SJSA1 (cell line): ENCODE results near the gene GAGE13. TPM values are rescaled to one million over a fixed set of nuclear protein-coding genes. Genes with fewer than 3 reads are reported as not detected.
"Not testable (repeated sequence)": the region's sequence is repeated elsewhere in the genome, so short reads cannot be mapped to it uniquely, and the experiment has no call there.

Source experiments
- DNase-seq, 2 experiments: peaks; one replicate each; pipeline ENCODE4 v3.0.0-alpha.2; 2015 to 2020; ENCODE audit warnings: low spot score in 2 of 2, low read depth in 1 of 2
- H3K27ac ChIP-seq: fragments of 250-450 bp; sonication (Bioruptor Pico); 2 replicates; pipeline ENCODE4 v1.5.1; 2020; ENCODE audit warnings: mild to moderate bottlenecking, moderate library complexity
- H3K27me3 ChIP-seq: fragments of 250-450 bp; sonication (Bioruptor Pico); replicated peaks from 2 replicates; pipeline ENCODE4 v1.5.1; 2020; ENCODE audit warnings: mild to moderate bottlenecking, moderate library complexity
- H3K36me3 ChIP-seq: fragments of 250-450 bp; sonication (Bioruptor Pico); 2 replicates; pipeline ENCODE4 v1.5.1; 2020; ENCODE audit warnings: mild to moderate bottlenecking
- H3K4me1 ChIP-seq: fragments of 250-450 bp; sonication (Bioruptor Pico); replicated peaks from 2 replicates; pipeline ENCODE4 v1.6.1; 2021; ENCODE audit warnings: mild to moderate bottlenecking
- H3K4me3 ChIP-seq: fragments of 250-450 bp; sonication (Bioruptor Pico); 2 replicates; pipeline ENCODE4 v1.5.1; 2020; ENCODE audit warnings: mild to moderate bottlenecking
- H3K9me3 ChIP-seq: fragments of 250-450 bp; sonication (Bioruptor Pico); replicated peaks from 2 replicates; pipeline ENCODE4 v1.5.1; 2020; ENCODE audit warnings: mild to moderate bottlenecking
- total RNA-seq: library from RNA; depleted of rRNA; stranded (reverse); fragments of >200 nt; shearing (Covaris generic); gene quantifications from 2 replicates; pipeline ENCODE4 v1.2.3, GENCODE V29; 2014

Gene GAGE13
- total RNA-seq, 1 experiment from 2014 or later, result not detected

DNA sequence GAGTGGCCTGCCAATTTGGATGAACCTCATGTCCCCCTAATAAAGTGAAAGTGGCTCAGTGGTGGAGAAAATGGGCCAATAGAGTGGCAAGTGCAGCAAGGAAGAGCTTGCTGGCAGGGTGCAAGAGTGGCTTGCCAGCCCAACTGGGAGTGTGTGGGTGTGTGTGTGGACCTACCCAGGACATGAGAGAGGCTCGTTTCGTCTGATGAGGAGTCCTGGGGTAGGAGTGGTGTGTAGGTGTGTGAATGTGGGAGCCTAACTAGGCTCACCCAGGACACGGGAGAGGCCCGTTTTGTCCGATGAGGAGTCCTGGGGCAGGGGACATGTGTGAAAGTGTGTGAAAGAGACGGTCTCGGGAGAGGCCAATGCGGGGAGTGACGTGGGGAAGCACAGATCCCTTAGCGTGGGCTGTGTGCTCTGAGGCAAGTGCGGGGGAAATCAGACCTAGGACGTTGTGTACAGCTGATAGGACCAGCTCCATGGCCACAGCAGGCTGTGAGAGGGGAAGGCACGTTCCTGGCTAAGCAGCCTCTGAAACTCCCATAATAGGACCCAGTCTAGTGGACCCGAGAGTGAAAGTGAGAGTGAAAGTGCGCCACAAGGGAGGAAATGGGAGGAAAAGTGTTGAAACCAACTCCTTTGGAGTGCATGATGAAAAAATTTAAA is 22.6 kb upstream of the GAGE13 start:
- no peaks in the 10 kb centered on the region for H3K27me3 ChIP-seq
- H3K4me1 ChIP-seq, result no peaks in the 10 kb centered on the region
- H3K27ac ChIP-seq, result no peak overlapping the region
- DNase-seq, result no peak
- no peaks in the 10 kb centered on the region for H3K9me3 ChIP-seq
- peak overlapping the region; percentile 13 for H3K4me3 ChIP-seq
- H3K36me3 ChIP-seq, result no peaks in the 10 kb centered on the region

DNA sequence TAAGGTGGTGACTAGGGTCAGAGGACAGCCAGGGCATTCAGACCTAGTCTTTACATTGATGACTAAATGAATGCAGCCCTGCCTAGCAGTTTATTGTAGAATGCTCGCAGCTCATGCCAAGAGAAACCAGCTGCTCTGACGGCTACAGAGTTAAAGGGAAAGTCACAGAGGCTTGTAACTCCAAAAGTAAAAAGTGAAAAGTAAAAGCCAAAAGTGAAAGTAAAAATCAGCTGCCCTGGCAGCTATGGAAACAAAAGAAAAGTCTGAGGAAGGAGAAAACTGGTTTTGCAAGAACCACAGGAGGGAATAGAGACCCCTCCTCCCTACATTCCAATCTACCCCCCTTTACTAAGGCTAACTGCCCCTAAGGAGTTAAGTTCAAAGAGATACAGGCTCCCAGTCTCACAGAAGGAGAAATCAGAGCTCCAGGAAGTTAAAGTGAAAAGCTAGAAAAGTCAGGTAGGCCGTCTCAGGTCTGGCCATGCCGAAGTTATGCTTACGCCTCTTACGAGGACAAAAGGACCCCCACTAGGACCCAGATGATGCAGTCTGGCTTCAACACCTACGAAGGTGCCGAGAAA is 21.9 kb upstream of the GAGE13 start:
- Histone ChIP-seq H3K9me3 (no peaks in the 10 kb centered on the region), H3K4me1 (no peaks in the 10 kb centered on the region), H3K27me3 (no peaks in the 10 kb centered on the region), H3K4me3 (peak overlapping the region; percentile 13), H3K36me3 (no peaks in the 10 kb centered on the region), H3K27ac (no peak overlapping the region)
- peak in 1 of 2 experiments; percentile 17 for DNase-seq

DNA sequence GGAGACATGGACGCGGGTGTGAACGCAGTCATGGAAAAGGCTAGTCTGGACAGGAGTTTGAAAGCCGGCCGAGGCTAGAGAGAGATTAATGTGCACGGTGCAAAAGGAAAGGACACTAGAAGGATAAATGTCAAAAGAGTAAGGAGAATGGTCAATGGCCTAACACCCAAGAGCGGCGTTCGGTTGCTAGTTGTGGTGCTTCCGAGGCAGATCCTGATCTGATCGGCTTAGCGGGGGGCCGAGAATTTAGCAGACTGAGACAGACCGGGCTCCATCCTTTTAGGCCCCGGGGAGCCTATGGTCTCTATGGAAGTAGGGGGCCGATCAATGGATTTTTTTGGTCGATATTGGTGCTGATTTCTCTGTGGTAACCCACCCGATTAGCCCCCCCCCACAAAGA is 21.0 kb upstream of the GAGE13 start:
- Histone ChIP-seq H3K9me3 (no peaks in the 10 kb centered on the region), H3K4me3 (no peak overlapping the region), H3K27me3 (no peaks in the 10 kb centered on the region), H3K4me1 (no peaks in the 10 kb centered on the region), H3K27ac (no peak overlapping the region), H3K36me3 (no peaks in the 10 kb centered on the region)
- DNase-seq, result no peak

DNA sequence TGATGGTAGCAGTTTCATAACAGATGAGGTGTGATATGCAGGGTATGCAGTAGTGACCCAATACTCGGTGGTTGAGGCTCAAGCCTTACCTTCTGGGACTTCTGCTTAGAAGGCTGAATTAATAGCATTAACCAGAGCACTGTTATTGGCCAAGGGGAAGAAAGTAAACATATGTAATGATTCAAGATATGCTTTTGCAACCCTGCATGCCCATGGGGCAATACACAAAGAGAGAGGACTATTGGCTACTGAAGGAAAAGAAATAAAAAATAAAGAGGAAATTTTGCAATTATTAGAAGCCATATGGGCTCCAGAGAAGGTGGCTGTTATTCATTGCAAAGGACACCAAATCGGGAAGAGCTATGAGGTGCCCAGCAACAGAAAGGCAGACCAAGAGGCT is 19.2 kb upstream of the GAGE13 start:
- DNase-seq, result no peak
- Histone ChIP-seq H3K27ac (no peak overlapping the region), H3K9me3 (no peaks in the 10 kb centered on the region), H3K4me3 (no peak overlapping the region), H3K4me1 (no peaks in the 10 kb centered on the region), H3K27me3 (no peaks in the 10 kb centered on the region), H3K36me3 (no peaks in the 10 kb centered on the region)

DNA sequence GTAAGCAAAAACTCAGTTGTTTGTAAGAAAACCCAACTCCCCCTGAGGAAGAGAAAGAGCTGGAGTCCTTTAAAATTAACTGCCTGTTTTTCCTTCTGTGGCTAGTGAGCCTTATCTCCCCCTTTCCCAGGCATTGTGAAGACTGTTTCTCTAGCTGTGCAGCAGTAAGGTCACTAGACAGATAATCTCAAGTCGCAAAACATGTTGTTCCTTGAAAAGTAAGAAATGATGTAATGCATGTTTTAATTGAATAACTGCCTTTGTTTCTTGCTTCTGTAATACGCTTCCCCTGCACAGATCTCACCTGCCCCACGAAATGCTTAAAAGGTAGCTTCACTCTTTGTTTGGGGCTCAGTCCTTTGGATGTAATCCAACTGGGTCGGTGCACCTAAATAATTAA is 15.3 kb upstream of the GAGE13 start:
- no peak for DNase-seq
- no peaks in the 10 kb centered on the region for H3K27me3 ChIP-seq
- H3K4me3 ChIP-seq, result no peak overlapping the region
- H3K9me3 ChIP-seq, result no peaks in the 10 kb centered on the region
- H3K4me1 ChIP-seq, result no peaks in the 10 kb centered on the region
- no peaks in the 10 kb centered on the region for H3K36me3 ChIP-seq
- no peak overlapping the region for H3K27ac ChIP-seq

DNA sequence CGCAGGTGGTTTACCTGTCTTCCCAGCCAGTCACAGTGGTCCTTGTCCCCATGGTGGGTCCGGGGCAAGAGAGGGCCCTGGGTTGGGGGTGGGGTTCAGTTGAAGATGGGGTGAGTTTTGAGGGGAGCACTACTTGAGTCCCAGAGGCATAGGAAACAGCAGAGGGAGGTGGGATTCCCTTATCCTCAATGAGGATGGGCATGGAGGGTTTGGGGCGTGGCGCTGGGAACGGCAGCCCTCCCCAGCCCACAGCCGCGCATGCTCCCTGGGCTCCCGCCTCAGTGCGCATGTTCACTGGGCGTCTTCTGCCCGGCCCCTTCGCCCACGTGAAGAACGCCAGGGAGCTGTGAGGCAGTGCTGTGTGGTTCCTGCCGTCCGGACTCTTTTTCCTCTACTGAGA is 9.6 kb upstream of the GAGE13 start, which contains the start of gene GAGE12J:
TSS of gene GAGE12J (plus strand) at position 301 of the 400 bp plus-strand sequence. CDS start 1,157 bp downstream, outside the sequence.
- H3K4me1 ChIP-seq, H3K36me3 ChIP-seq, H3K27me3 ChIP-seq, H3K9me3 ChIP-seq, H3K4me3 ChIP-seq, DNase-seq, H3K27ac ChIP-seq: not testable (repeated sequence)

DNA sequence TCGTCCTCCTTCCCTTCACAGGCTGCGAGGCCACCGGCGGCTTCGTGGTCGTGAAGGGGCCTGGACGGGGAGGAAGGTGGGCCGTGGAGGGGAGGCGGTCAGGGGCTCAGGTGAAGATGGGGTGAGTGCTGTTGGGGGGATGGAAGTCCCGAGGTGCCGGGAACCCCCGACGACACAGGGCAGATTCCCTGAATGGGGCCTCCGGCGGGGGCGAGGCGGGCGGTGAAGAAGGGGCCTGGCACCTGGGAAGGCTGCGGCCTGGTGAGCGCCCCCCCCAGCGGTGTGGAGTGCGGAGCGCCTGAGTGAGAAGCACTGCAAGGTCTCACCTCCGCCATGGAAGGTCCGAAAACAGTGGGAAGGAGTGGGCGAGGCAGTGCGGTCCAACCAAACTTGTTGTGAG is 9.1 kb upstream of the GAGE13 start:
- not testable (repeated sequence) for H3K9me3 ChIP-seq

DNA sequence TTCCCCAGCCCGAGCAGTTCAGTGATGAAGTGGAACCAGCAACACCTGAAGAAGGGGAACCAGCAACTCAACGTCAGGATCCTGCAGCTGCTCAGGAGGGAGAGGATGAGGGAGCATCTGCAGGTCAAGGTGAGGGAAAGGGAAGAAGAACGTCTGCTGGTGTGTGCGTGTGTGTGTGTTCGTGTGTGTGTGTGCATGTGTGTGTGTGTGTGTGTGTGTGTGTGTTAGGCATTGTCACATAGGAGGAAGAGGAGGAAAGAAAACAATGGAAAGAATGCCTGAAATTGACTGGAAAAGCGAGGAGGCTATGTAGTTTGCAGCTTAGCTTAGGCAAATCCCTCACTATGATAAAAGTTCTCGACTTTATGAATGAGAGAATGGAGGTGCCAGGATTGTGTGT is 7.6 kb upstream of the GAGE13 start:
- H3K9me3 ChIP-seq, H3K27ac ChIP-seq, H3K36me3 ChIP-seq, H3K4me3 ChIP-seq, H3K4me1 ChIP-seq, H3K27me3 ChIP-seq, DNase-seq: not testable (repeated sequence)

More for the DNA sequence above, 9.1 kb upstream of the GAGE13 start:
- not testable (repeated sequence) for H3K27ac ChIP-seq, H3K27me3 ChIP-seq, DNase-seq, H3K4me3 ChIP-seq, H3K4me1 ChIP-seq, H3K36me3 ChIP-seq

DNA sequence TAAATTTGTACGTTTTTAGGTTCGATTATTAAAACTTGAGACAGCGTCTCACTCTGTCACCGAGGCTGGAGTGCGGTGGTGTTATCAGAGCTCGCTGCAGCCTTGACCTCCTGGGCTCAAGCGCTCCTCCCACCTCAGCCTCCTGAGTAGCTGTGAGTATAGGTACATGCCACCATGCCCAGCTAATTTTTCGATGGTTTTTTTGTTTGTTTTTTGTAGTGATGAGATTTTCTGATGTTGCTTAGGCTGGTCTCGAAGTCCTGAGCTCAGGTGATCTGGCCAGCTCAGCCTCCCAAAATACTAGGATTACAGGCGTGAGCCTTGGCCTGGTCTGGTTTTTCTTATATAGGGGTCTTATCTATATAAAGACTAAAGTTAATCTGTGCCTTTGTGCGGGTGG is 961 bp upstream of the GAGE13 start:
- not testable (repeated sequence) for H3K4me1 ChIP-seq, H3K4me3 ChIP-seq, H3K9me3 ChIP-seq, H3K36me3 ChIP-seq, H3K27ac ChIP-seq, H3K27me3 ChIP-seq, DNase-seq

DNA sequence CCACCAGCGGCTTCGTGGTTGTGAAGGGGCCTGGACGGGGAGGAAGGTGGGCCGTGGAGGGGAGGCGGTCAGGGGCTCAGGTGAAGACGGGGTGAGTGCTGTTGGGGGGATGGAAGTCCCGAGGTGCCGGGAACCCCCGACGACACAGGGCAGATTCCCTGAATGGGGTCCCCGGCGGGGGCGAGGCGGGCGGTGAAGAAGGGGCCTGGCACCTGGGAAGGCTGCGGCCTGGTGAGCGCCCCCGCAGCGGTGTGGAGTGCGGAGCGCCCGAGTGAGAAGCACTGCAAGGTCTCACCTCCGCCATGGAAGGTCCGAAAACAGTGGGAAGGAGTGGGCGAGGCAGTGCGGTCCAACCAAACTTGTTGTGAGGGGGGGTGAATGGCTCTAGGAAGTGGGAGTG is 459 bp downstream of the GAGE13 start:
- H3K4me3 ChIP-seq, H3K36me3 ChIP-seq, H3K27me3 ChIP-seq, H3K4me1 ChIP-seq, H3K9me3 ChIP-seq, H3K27ac ChIP-seq: not testable (repeated sequence)
- peak in 1 of 2 experiments; percentile 63 for DNase-seq

DNA sequence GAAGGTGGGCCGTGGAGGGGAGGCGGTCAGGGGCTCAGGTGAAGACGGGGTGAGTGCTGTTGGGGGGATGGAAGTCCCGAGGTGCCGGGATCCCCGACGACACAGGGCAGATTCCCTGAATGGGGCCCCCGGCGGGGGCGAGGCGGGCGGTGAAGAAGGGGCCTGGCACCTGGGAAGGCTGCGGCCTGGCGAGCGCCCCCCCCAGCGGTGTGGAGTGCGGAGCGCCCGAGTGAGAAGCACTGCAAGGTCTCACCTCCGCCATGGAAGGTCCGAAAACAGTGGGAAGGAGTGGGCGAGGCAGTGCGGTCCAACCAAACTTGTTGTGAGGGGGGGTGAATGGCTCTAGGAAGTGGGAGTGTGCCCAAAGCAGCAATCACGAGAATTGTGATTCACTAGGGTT is 10.1 kb downstream of the GAGE13 start:
- H3K9me3 ChIP-seq, H3K4me3 ChIP-seq, H3K4me1 ChIP-seq, H3K36me3 ChIP-seq, H3K27me3 ChIP-seq, H3K27ac ChIP-seq: not testable (repeated sequence)
- DNase-seq, result peak in 1 of 2 experiments; percentile 45

DNA sequence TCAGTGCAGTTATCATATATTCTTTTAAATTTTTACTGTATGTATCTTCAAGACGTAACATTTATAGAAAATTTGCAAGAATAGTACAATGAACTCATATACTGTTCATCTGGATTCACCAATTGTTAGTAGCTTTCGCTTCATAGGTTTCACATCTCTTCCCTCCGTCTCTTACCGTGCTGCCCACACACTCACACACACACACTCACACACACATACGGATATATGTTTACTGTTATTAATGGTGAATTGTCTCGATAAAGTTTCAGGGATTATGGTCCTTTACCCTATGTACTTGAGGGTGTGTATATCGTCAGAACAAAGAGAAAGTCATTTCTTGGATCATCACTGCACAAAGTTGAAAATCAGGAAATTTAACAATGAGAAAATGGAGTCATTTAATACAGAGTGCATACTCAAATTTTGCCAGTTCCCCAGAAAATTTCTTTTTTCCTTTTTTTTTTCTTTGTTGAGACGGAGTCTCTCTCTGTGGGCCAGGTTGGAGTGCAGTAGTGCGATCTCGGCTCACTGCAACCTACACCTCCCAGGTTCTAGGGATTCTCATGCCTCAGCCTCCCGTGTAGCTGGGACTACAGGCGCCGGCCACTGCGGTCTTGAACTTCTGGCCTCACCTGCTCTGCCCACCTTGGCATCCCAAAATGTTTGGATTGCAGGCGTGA is 13.3 kb downstream of the GAGE13 start:
- not testable (repeated sequence) for H3K9me3 ChIP-seq, H3K36me3 ChIP-seq, H3K4me1 ChIP-seq, DNase-seq, H3K27me3 ChIP-seq, H3K27ac ChIP-seq, H3K4me3 ChIP-seq

DNA sequence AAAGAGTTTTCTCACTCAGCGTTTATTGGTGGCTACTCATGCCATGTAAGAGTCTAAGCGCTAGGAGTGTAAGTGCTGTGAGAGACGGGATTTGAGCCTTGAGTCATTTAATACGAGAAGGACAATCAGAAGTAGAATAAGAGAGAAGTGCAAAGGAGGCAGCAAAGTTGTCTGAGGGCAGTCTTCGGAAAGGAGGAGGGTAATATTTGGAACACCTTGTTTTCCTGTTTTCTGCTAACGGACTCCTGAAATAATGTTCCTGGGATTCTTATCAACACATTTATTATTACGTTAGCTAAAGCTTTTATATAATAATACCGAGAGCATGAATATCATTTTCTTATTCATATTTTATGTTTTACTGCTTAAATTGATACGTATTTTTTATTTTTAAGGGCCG is 14.0 kb downstream of the GAGE13 start:
- H3K9me3 ChIP-seq, DNase-seq, H3K36me3 ChIP-seq, H3K4me3 ChIP-seq, H3K27me3 ChIP-seq, H3K27ac ChIP-seq, H3K4me1 ChIP-seq: not testable (repeated sequence)

DNA sequence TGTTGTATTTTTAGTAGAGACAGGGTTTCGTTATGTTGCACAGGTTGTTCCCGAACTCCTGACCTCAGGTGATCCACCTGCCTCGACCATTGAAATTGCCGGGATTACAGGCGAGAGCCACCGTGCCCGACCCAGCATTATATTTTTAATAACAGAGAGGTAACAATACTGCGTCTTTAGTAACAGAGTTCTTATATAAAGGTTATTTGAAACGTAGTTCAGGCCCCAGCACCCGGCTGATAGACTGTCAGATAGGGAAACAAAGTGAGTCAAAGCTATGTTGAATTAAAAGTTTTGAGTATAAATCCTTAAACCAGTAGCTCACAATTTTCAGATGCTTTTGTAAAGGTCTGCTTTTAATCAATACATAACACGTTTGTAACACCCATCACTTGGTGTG is 14.8 kb downstream of the GAGE13 start:
- peak; percentile 1 to 51 for DNase-seq
- not testable (repeated sequence) for H3K36me3 ChIP-seq, H3K27ac ChIP-seq, H3K27me3 ChIP-seq, H3K9me3 ChIP-seq, H3K4me3 ChIP-seq, H3K4me1 ChIP-seq
